Measurements from ENCODE around the gene DENND2A.

Gene DENND2A

GRCh38 chr7:140661124-140661523 lies 20.5 kb upstream of the DENND2A start:
- peak; percentile 36 for TF ChIP-seq CTCF (IDR thresholded peaks at IDR 0.05; ENCODE audit: control insufficient read depth, extremely low read depth, insufficient read depth)
- no peak for DNase-seq (ENCODE audit: low read depth)

DNA sequence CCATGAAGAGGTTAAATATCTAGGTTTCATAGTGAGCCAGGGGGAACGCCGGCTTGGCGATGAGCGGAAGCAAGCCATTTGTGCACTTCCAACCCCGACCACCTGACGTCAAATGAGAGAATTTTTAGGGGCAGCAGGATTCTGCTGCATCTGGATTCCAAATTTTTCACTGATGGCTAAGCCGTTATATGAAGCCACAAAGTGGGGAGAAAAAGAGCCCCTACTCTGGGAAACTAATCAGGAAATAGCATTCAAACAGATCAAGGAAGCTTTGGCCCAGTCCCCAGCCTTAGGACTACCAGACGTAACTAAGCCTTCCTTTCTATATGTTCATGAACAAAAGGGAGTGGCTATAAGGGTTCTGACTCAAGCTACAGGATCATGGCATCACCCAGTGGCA lies 19.2 kb upstream of the DENND2A start:
- no peak for TF ChIP-seq CTCF (IDR thresholded peaks at IDR 0.05; ENCODE audit: control insufficient read depth, extremely low read depth, insufficient read depth)
- no peak for DNase-seq (ENCODE audit: low read depth)
- no peak overlapping the region for H3K4me3 ChIP-seq (ENCODE audit: low read depth, low read length)

More at GRCh38 chr7:140661124-140661523, 20.5 kb upstream of the DENND2A start:
- no peak overlapping the region for H3K4me3 ChIP-seq (ENCODE audit: low read depth, low read length)

DNA sequence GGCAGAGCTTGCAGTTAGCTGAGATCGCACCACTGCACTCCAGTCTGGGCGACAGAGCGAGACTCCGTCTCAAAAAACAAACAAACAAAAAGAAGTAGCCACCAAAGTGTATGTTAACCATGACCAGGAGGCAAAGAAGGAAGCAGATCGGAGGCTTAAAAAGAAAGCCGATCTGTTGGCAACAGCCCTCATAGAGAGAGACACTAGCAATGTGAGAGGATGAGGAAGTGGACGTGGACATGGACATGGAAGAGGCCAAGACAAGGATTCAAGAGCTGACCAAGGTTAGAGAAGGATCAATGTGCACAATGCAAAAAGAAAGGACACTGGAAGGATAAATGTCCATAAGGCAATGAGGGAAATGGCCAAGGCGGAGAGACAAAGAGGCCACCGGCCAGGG lies 17.3 kb upstream of the DENND2A start:
- no peak for TF ChIP-seq CTCF (IDR thresholded peaks at IDR 0.05; ENCODE audit: control insufficient read depth, extremely low read depth, insufficient read depth)
- DNase-seq (ENCODE audit: low read depth), result no peak
- H3K4me3 ChIP-seq (ENCODE audit: low read depth, low read length), result no peak overlapping the region

DNA sequence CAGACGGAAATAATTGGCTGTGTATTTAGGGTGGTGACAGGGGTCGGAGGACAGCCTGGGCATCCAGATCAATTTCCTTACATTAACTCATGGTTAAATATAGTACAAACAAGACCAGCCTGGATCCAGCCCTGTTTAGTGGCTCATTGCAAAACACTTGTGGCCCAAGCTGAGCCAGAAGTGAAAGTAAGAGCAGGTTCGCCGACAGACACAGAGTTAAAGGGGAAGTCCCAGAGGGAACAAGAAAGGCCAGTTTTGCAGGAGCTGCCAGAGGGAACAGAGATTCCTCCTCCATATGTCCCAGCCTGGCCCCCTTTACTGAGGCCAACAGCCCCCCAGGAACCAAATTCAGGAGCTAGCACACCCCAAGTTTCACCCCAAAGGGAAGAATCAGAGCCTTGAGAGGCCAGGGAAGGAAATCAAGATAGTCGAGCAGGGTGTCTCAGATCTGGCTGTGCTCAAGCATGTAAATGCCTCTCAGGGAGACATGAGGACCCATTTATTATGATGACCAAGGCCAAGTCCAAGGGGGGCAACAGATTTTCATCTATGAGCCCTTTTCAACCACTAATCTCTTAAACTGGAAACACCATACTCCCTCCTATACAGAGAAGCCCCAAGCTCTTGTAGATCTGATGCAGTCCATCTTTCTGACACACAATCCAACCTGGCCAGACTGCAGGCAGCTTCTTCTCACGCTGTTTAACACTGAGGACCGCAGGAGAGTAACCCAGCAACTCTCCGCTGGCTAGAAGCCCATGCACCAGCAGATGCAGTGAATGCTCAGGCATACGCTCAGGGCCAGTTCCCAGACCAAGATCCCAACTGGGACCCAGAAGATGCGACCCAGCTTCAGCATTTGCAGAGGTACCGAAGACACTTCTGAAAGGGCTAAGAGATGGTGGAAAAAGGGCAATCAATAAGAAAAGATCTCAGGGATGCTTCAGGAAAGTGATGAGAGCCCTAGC lies 16.2 kb upstream of the DENND2A start:
- peak overlapping the region; percentile 19; the same call in 1 of the 2 replicates for H3K4me3 ChIP-seq (ENCODE audit: low read depth, low read length)
- TF ChIP-seq CTCF (IDR thresholded peaks at IDR 0.05; ENCODE audit: control insufficient read depth, extremely low read depth, insufficient read depth), result no peak
- DNase-seq (ENCODE audit: low read depth), result no peak

- no peak overlapping the region for H3K4me3 ChIP-seq (ENCODE audit: low read depth, low read length)
- DNase-seq (ENCODE audit: low read depth), result no peak
Measured at GRCh38 chr7:140655511-140656408, 15.1 kb upstream of the DENND2A start.

DNA sequence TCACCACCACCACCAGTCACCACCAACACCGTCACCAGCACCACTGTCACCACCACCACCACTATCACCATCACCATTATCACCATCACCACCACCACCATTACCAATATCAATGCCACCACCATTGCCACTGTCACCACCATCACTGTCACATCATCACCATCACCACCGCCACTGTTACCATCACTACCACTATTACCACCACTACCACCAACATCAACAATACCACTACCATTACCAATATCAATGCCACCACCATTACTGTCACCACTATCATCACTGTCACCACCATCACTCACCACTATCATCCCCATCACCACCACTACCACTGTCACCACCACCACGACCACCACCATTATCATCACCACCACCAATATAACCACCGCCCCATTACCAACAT lies 14.0 kb upstream of the DENND2A start:
- no peak overlapping the region for H3K4me3 ChIP-seq (ENCODE audit: low read depth, low read length)
- no peak for DNase-seq (ENCODE audit: low read depth)
- no peak for TF ChIP-seq CTCF (IDR thresholded peaks at IDR 0.05; ENCODE audit: control insufficient read depth, extremely low read depth, insufficient read depth)

More at GRCh38 chr7:140655511-140656408, 15.1 kb upstream of the DENND2A start:
- no peak for TF ChIP-seq CTCF (IDR thresholded peaks at IDR 0.05; ENCODE audit: control insufficient read depth, extremely low read depth, insufficient read depth)

Measured in LNCaP clone FGC (cell line).